Breast epithelium (tissue), 3 donors: ENCODE measurements around the gene RPS6KC1.

Experiments
- POLR2A ChIP-seq: fragments of 450-650 bp; IDR thresholded peaks from one replicate; pipeline ENCODE4 v1.6.1; 2016; ENCODE audit warnings: antibody characterized with exemption, mild to moderate bottlenecking, moderate library complexity
- POLR2AphosphoS5 ChIP-seq, 3 donors: sonication (generic); formaldehyde crosslinking; IDR thresholded peaks; one replicate each; pipeline ENCODE4 v1.6.1; 2017; ENCODE audit warnings: antibody characterized with exemption in 3 of 3
- TF ChIP-seq, protein P1 (sequence below), 3 donors: fragments of 450-650 bp; IDR thresholded peaks; one replicate each; pipeline ENCODE4 v1.5.1; 2016 to 2017; ENCODE audit warnings: antibody characterized with exemption in 3 of 3, mild to moderate bottlenecking in 3 of 3, moderate library complexity in 3 of 3

DNA sequence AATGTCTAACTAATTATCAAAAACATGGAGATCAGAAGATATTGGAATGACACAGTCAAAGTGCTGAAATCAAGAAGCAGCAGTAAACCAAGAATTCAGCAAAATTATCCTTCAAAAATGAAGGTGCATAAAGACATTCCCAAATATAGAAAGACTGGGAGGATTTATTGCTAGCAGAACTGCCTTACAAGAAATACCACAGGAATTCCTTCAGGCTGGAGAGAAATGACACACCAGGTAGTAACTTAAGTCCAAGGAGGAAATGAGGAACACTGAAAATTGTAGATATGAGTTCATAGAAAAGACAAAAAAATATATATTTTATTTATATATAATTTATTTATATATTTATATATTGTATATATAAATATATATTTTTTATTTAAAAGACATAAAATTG lies 217.2 kb downstream of the RPS6KC1 start:
- TF ChIP-seq, protein P1, sequence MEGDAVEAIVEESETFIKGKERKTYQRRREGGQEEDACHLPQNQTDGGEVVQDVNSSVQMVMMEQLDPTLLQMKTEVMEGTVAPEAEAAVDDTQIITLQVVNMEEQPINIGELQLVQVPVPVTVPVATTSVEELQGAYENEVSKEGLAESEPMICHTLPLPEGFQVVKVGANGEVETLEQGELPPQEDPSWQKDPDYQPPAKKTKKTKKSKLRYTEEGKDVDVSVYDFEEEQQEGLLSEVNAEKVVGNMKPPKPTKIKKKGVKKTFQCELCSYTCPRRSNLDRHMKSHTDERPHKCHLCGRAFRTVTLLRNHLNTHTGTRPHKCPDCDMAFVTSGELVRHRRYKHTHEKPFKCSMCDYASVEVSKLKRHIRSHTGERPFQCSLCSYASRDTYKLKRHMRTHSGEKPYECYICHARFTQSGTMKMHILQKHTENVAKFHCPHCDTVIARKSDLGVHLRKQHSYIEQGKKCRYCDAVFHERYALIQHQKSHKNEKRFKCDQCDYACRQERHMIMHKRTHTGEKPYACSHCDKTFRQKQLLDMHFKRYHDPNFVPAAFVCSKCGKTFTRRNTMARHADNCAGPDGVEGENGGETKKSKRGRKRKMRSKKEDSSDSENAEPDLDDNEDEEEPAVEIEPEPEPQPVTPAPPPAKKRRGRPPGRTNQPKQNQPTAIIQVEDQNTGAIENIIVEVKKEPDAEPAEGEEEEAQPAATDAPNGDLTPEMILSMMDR (IDR thresholded peaks at IDR 0.05): no peak
- TF ChIP-seq POLR2AphosphoS5 (IDR thresholded peaks at IDR 0.05): no peak
- TF ChIP-seq POLR2A: no peak
